BJ (cell line): ENCODE data around the gene ENDOU. TPM values are rescaled to one million over a fixed set of nuclear protein-coding genes. Genes with fewer than 3 reads are reported as not detected.

Source experiments
- CTCF ChIA-PET: fragments of 350-600 bp; formaldehyde crosslinking; extraction: SDS; loops from one replicate; lab custom pipeline; 2021; ENCODE audit warnings: antibody characterized with exemption, inconsistent platforms; lab: Yijun Ruan, JAX
- POLR2A ChIA-PET: fragments of 300-600 bp; sonication (Branson Sonifier 250); formaldehyde crosslinking; extraction: SDS; loops from one replicate; lab custom pipeline; 2021; ENCODE audit warnings: antibody characterized with exemption; lab: Charles Lee
- DNase-seq: peaks from one replicate; pipeline ENCODE4 v3.0.0-alpha.2; 2011; ENCODE audit warnings: low read depth
- H3K27me3 ChIP-seq: 2 replicates; pipeline ENCODE4 v1.6.0; 2011; ENCODE audit warnings: low read length; ENCODE audit not compliant: control insufficient read depth, insufficient read depth
- H3K36me3 ChIP-seq: 2 replicates; pipeline ENCODE4 v1.5.1; 2011; ENCODE audit warnings: low read length; ENCODE audit not compliant: control insufficient read depth, insufficient read depth
- H3K4me3 ChIP-seq: 2 replicates; pipeline ENCODE4 v1.5.1; 2011; ENCODE audit warnings: low read depth, mild to moderate bottlenecking, control low read depth, low read length
- polyA plus RNA-seq: library from polyadenylated mRNA; depleted of rRNA; stranded (reverse); fragments of >200 nt; gene quantifications from 2 replicates; pipeline ENCODE4 v1.2.3, GENCODE V29; 2011
- TF ChIP-seq, protein P1 (sequence below): IDR thresholded peaks from 2 replicates; pipeline ENCODE4 v1.5.1; 2011; ENCODE audit warnings: low read depth, mild to moderate bottlenecking, control low read depth, inconsistent platforms, low read length, moderate library complexity; ENCODE audit not compliant: insufficient read depth

The ENDOU gene
- polyA plus RNA-seq, 1 experiment: not detected

DNA sequence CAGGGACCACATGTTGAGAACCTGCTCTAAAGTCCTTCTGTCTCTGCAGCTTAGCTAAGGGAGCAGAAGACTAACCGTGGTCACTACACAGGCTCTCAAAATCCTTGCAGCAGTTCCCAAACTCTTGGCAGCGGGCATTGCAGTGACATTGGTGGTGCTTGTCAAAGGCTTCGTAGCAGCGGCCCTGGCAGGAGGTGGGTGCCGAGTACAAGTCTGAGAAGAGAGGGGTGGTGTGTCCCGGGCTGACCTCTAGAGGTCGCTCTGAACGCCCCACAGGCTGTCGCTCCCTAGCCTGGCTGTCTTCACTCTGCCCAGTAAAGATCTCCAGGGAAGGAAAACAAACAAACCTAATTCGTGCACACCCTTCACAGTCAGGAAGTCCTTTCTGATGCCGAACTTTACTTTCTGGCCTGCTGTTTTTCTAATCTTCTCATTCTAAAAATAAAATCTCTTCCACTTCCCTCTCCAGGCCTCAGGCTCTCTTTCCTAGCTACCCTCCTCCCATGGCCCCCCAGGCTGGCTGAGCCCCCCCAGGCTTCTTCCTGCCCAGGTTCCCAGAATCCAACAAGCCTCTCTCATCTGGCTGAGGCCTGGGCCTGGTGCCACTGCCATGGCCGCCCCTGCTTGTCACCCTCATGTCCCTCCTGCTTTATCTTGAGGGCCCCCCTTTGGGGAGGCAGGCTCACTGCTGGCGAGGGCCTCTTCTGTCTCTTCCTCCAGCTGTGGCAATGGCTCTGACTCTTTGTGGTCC lies 7.7 kb downstream of the ENDOU start:
- DNase-seq: no peak
- Histone ChIP-seq H3K36me3 (no peaks in the 10 kb centered on the region), H3K27me3 (no peaks in the 10 kb centered on the region), H3K4me3 (no peak overlapping the region)
- TF ChIP-seq, protein P1, sequence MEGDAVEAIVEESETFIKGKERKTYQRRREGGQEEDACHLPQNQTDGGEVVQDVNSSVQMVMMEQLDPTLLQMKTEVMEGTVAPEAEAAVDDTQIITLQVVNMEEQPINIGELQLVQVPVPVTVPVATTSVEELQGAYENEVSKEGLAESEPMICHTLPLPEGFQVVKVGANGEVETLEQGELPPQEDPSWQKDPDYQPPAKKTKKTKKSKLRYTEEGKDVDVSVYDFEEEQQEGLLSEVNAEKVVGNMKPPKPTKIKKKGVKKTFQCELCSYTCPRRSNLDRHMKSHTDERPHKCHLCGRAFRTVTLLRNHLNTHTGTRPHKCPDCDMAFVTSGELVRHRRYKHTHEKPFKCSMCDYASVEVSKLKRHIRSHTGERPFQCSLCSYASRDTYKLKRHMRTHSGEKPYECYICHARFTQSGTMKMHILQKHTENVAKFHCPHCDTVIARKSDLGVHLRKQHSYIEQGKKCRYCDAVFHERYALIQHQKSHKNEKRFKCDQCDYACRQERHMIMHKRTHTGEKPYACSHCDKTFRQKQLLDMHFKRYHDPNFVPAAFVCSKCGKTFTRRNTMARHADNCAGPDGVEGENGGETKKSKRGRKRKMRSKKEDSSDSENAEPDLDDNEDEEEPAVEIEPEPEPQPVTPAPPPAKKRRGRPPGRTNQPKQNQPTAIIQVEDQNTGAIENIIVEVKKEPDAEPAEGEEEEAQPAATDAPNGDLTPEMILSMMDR: peak; percentile 97
- CTCF ChIA-PET: interaction anchor here (0.7 to 20.1 kb wide), 20 partner anchors 9 to 229 kb away, joined by 3 to 387 read pairs (median 6); partner anchors contain the start of genes ENDOU, RAPGEF3, RPAP3 and SLC48A1
- POLR2A ChIA-PET: no interaction called here

DNA sequence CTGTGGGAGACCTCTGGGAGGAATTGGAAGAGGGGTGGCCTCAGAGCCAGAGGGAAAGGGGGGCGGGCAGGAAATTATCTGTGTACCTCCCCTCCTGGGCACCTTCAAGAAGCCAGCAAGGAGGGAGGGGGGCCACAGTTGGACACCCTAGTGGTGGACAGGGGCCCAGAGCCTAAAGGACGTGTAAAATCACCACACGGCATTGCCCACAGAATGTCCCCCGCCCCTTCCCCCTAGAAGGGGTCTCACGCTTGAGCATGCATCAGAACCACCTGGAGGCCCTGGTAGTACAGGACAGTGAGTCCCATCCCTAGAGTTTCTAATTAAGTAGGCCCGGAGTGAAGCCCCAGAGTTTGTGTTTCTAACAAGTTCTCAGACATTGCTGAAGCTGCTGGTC lies 8.2 kb downstream of the ENDOU start:
- no peak for DNase-seq
- ChIA-PET POLR2A (no interaction called here), CTCF (interaction anchor here (0.9 to 20.1 kb wide), 17 partner anchors 9 to 218 kb away, joined by 3 to 387 read pairs (median 6); partner anchors contain the start of genes ENDOU, RAPGEF3, RPAP3 and SLC48A1)
- TF ChIP-seq, protein P1: no peak
- H3K36me3 ChIP-seq: no peaks in the 10 kb centered on the region
- no peaks in the 10 kb centered on the region for H3K27me3 ChIP-seq
- H3K4me3 ChIP-seq: no peak overlapping the region

DNA sequence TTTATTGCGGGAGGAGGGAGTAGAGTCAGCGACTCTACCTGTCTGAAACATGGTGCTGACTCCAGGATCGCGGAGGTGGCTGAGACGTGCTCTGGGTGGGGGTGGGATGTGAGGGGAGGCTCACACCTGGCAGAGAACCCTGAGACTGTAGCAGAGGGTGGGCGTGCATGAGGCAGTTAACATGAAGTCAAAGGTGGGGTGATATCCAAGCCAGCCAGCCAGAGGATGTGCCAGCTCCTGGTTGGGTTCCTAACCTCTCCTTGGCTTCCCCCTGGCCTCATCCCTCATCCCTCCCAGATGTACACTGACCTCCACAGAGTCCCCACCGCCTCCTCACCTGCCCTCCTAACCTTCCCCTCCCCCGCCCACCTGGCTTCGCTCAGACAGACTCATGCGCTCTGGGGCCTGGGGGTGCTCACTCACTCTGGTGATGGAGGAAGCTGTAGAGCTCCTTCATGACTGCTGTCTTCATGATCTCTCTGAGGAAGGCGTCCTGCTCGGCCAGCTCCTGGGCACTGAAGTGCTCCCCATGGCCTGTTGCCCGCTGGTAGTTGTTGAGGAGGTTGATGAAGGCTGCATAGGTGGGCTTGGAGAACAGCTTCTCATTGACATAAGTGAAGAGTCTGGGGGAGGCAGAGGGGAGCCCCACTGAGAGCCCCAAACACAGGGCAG lies 9.3 kb downstream of the ENDOU start:
- DNase-seq: no peak
- TF ChIP-seq, protein P1: no peak
- ChIA-PET POLR2A (no interaction called here), CTCF (interaction anchor here (0.5 to 20.1 kb wide), 27 partner anchors 8 to 323 kb away, joined by 3 to 387 read pairs (median 5); partner anchors contain the start of genes ENDOU, RAPGEF3, RPAP3 and SLC48A1)
- Histone ChIP-seq H3K36me3 (no peaks in the 10 kb centered on the region), H3K27me3 (no peaks in the 10 kb centered on the region), H3K4me3 (no peak overlapping the region)

DNA sequence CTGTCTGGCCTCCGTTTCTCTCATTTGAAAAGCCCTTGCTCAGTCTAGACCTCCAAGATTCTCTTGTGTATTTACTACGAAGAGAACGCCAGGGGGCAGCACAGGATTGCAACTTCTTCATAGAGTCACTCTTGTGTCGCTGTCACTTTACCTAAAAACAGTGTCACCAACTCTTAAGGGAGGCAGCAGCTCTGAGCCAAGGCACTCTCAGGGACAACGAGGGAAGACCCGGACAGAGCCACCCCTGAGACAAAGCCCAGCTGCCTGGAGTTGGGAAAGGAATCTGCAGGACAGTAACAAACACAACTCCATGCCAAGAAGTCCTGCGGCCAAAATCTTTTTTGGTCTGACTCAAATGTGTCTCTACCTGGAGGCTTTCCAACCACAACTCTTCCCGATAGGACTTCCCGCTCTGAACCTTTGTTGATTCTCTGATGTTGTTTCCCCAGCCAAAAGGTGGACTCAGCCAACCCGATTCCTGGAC lies 9.9 kb downstream of the ENDOU start:
- POLR2A ChIA-PET: interaction anchor here (0.7 kb wide), 1 partner anchor 480 kb away, joined by 3 read pairs; no protein-coding TSS in a partner anchor
- TF ChIP-seq, protein P1: peak; percentile 80
- DNase-seq: no peak
- Histone ChIP-seq H3K36me3 (no peaks in the 10 kb centered on the region), H3K4me3 (no peak overlapping the region), H3K27me3 (no peaks in the 10 kb centered on the region)
- CTCF ChIA-PET: interaction anchor here (0.5 to 20.1 kb wide), 27 partner anchors 9 to 458 kb away, joined by 3 to 387 read pairs (median 5); partner anchors contain the start of genes ENDOU, RAPGEF3, RPAP3 and SLC48A1
